DLD1 (cell line): ENCODE results near the gene PRR35.

Source experiments
- in situ Hi-C: cut with HindIII; loops from 2 replicates; pipeline ENCODE4 v1.10.0; 2017; ENCODE audit warnings: low sequenced_read_pairs

The PRR35 gene

DNA sequence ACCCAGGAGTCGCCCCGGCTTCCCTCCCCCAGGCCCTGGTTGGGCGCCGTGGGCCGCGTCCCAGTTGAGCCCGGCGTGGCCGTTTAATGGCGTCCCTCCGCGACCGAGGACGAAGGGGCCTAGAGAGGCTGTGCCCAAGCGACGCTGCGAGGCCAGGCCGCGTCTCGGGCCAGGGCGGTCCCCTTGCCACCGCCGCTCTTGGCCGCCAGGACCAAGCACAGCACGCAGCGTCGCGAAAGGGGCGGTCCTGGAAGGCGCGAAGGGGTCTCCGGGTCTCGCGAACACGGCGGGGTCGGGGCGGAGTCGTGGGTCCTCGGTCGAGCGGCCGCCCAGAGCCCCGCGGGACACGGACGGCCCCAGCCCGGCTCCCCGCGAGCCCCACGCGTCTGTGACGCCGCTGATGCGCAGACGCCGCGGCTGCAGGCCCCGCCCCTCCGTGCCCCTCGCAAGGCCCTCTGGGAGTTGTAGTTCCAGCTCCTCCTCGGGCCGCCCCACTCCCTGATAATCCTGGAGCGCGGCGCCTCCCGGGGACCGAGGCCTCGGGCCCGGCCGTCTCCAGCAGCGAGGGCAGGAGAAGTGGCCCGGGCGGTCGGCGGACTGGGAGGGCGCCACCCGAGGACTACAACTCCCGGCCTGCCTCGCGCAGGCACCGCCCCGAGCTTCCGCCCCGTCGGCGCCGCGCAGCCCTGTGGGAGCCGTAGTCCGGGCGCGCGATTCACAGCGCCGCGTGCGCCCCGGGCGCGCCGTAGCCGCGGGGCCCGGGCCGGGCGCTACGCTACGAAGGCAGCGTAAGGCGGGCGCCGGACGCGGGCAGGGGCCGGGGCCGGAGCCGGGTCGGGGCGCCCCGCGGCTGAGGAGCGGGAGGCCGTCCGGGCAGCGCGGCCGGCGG, 32.9 kb upstream of the PRR35 start, which contains the start of gene CAPN15:
CAPN15 (plus strand) TSS at position 698 of the 889 bp plus-strand sequence. CDS start 19,127 bp downstream, outside the sequence.
- in situ Hi-C loops = no loop called here

- in situ Hi-C loops = no loop called here
Observed at GRCh38 chr16:528111-529011, 31.8 kb upstream of the PRR35 start.

DNA sequence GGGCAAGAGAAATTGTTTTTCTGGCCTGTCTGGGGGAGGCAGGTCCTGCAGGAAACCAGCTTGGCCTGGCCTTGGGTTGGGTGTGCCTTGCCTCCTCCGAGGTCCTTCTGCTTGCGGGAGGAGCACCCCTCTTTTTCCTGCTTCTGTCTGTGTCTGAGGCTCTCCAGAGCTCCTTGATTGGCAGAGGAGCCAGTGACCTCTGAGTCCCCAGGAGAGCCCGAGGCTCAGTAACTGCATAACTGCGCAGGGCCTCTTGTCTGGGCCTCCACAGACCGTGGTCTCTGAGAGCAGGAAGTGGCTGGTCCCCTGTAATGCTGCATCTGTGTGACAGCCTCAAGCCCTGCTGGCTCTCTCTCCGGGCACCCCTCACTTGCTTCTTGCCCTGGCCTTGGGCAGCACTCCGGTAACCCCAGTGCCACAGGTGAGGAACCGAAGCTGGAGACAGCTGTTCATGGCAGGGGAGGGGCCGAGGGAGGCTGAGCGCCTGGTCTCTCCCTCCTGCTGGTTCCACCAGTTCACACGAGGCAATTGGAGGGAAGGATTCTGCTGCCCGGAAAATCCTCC, 31.1 kb upstream of the PRR35 start:
- in situ Hi-C loops = no loop called here

DNA sequence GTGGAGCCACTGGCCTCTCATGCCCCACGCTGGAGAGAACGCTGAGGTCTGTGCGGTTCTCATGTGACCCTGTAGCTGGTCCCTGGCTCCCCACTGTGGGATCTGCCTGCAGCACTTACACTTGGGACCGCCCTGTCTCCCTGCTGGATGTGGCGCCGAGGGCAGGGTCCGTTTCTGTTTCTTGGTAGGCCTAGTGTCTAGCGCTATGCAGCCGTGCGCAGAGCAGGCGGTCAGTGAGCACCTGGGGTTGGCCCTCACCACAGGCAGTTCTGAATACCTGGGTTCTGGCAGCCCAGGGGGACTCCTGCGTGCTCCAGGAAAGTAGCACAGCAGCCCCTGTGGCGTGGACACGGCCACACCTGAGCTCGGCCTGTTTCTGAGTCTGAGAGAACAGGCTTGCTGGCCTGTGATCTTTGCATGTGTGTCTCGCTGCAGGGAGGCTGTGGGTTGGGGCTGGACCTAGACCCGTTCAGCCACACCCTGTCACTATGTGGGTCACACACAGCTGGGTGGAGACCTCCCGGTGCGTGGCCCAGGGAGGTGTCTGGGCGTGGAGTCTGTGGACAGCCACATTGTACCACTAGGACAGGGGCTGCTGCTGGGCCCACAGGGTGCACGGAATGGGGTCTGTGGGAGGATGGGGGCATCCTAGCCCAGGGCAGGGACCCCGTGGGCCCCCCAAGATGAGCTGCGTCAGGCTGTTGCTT, 29.9 kb upstream of the PRR35 start:
- in situ Hi-C loops = no loop called here

GRCh38 chr16:531494-532125, 28.6 kb upstream of the PRR35 start:
- in situ Hi-C loops = no loop called here

DNA sequence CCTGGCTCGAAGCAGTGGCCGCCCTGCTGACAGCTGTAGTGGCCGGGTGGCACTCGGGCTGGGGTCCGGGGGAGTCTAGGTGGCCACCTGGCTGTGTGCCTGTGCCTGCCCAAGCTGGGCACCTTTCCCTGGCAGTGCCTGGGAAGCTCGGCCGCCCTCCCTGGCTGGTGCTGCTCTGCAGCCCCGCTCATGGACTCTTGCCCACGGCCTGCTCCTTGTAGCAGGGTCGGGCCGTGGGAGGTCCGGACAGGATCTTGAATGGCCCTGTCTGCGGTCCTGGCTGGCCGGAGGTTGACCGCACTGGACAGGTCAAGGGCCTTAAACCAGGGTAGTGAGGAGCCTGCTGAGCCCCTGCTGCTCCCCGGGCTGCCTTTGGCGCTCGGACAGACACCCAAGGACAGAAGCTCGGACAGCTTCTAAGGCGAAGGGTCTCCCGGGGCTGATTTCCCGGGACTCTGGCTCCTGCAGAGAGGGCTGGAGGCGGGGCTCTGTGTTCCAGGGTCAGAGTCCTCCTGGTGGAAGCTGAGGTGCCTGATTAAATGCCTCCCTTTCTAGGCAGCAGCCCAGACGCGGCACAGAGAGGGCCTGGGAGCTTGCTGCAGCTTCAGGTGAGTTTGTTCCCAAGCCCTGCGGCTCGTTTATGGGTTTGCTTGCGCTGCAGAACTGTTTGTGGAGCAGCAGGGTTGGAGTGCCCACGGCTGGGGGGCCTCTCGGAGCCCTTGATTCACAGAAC, 26.6 kb upstream of the PRR35 start:
- in situ Hi-C loops = no loop called here

GRCh38 chr16:534135-534534, 26.1 kb upstream of the PRR35 start:
- in situ Hi-C loops = no loop called here

- in situ Hi-C loops = no loop called here
Observed at GRCh38 chr16:534856-535445, 25.2 kb upstream of the PRR35 start.

GRCh38 chr16:535446-536405, 24.5 kb upstream of the PRR35 start:
- in situ Hi-C loops = no loop called here

DNA sequence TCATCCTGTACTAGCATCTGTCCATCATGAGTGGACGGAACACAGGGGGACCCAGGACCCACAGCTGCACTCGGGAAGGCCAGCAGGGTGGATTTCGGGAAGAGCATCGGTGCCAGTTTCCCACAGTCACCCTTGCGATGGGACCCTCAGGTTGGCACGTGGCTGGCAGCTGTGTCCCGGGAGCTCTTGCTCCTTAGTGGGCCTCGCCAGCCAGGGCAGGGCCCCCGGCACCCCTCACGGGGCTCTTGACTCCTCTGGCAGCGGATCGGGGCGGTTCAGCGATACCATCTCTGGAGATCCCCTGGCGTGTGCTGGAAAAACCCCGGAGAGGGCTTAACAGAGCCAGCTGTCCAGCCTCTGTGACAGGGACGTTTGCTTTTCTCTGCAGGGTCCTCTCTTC, 23.4 kb upstream of the PRR35 start:
- in situ Hi-C loops = no loop called here

- in situ Hi-C loops = no loop called here
Observed at GRCh38 chr16:537415-538335, 22.5 kb upstream of the PRR35 start.

DNA sequence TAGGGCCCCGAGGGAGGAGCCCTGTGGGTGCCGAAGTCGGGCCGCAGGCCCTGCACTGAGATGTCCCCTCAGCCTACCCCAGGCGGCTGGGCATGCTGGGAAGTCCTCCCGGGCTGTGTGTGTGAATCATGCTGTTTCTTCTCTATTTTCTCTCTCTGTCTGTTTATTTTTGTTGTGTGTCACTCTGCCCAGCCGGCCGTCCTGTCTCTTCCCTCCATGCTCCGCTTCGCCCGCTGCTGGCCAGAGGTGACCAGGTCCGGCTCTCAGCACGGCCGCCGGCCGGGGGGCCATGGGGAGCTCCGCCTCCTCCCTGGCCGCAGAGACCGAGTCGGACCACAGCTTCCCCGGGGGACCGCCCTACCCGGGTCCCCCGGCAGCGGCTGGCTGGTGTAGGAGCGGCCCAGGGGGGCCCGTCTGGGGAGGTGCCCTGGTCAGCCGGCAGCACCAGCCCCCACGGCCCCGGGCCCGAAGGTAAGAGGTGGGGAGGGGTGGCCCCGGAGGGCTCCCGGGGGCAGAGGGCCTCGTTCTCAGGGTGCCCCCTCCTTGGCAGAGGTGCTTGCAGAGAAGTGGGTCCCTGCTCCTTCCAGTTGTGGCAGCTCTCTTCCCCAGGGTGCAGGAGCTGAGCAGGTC, 20.2 kb upstream of the PRR35 start:
- in situ Hi-C loops = no loop called here

- in situ Hi-C loops = no loop called here
Observed at GRCh38 chr16:540645-541340, 19.4 kb upstream of the PRR35 start.

DNA sequence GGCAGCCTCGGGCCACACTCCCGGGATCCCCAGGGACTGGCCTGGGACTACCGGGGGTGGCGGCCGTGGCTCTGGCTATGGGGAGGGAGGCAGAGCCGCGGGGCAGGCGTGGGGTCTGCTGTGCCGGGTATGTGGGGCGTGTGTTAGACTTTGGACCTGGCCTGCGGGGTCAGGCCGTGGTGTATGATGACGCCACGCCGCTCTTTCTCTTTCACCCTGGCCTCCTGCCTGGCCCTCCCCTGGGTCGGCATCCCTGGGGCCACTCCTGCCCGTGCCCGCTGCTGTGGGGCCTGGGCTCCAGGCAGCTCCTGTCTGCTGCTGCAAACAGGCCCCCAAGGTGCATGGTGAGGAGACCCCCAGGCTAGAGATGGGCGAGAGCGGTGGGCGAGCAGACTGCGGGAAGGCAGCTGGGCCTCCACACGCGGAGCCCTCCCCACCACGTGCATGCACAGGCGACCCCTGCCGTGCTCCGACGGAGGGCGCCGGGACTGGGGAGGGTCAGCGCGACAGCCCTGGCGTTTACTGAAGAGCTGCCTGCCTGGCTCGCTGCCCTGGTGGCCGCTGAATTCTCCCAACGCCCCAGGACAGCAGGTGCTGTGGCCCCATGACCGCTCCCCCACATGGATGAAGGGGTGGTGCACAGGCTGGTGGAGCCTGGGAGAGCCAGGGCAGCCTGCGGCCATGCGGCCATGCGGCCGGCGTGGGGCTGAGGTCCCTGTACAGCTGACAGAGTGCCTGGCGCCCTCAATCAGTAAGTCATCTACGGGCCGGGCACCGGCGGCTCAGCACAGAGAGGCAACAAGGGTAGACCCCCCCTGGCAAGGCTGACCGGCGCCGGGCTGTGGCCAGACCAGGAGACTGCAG, 16.7 kb upstream of the PRR35 start:
- in situ Hi-C loops = no loop called here

DNA sequence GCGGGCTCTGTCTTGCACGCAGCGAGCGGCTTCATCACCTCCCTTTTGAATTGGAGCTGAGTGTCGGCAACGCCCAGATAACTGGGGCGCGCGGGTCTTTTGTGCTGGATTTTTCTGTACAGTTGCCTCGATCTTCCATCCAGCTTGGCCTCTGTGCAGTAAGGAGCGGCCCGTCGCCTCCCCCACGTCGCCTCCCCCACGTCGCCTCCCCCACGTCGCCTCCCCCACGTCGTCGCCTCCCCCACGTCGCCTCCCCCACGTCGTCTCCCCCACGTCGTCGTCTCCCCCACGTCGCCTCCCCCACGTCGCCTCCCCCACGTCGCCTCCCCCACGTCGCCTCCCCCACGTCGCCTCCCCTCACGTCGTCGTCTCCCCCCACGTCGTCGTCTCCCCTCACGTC, 15.7 kb upstream of the PRR35 start:
- in situ Hi-C loops = no loop called here
